Measurements from ENCODE around the gene ZSCAN30.

ZSCAN30 gene

GRCh38 chr18:35267809-35268208, 22.2 kb downstream of the ZSCAN30 start:
- no peak for TF ChIP-seq CTCF (IDR thresholded peaks at IDR 0.05; ENCODE audit: control insufficient read depth, extremely low read depth, insufficient read depth)
- no peak for DNase-seq (ENCODE audit: low read depth)
- H3K4me3 ChIP-seq (ENCODE audit: low read depth, low read length), result no peak overlapping the region

GRCh38 chr18:35267161-35267651, 22.8 kb downstream of the ZSCAN30 start:
- DNase-seq (ENCODE audit: low read depth), result no peak
- no peak overlapping the region for H3K4me3 ChIP-seq (ENCODE audit: low read depth, low read length)

GRCh38 chr18:35264409-35264808, 25.6 kb downstream of the ZSCAN30 start:
- no peak for TF ChIP-seq CTCF (IDR thresholded peaks at IDR 0.05; ENCODE audit: control insufficient read depth, extremely low read depth, insufficient read depth)
- no peak overlapping the region for H3K4me3 ChIP-seq (ENCODE audit: low read depth, low read length)
- no peak for DNase-seq (ENCODE audit: low read depth)

More at GRCh38 chr18:35267161-35267651, 22.8 kb downstream of the ZSCAN30 start:
- TF ChIP-seq CTCF (IDR thresholded peaks at IDR 0.05; ENCODE audit: control insufficient read depth, extremely low read depth, insufficient read depth), result no peak

GRCh38 chr18:35256947-35257346, 33.1 kb downstream of the ZSCAN30 start:
- no peak overlapping the region for H3K4me3 ChIP-seq (ENCODE audit: low read depth, low read length)
- TF ChIP-seq CTCF (IDR thresholded peaks at IDR 0.05; ENCODE audit: control insufficient read depth, extremely low read depth, insufficient read depth), result no peak
- no peak for DNase-seq (ENCODE audit: low read depth)

- TF ChIP-seq CTCF (IDR thresholded peaks at IDR 0.05; ENCODE audit: control insufficient read depth, extremely low read depth, insufficient read depth), result no peak
- no peak for DNase-seq (ENCODE audit: low read depth)
- H3K4me3 ChIP-seq (ENCODE audit: low read depth, low read length), result no peak overlapping the region
Observed at GRCh38 chr18:35253655-35254287, 36.3 kb downstream of the ZSCAN30 start.

GRCh38 chr18:35252466-35252865, 37.6 kb downstream of the ZSCAN30 start:
- DNase-seq (ENCODE audit: low read depth), result no peak
- H3K4me3 ChIP-seq (ENCODE audit: low read depth, low read length), result no peak overlapping the region
- TF ChIP-seq CTCF (IDR thresholded peaks at IDR 0.05; ENCODE audit: control insufficient read depth, extremely low read depth, insufficient read depth), result no peak

GRCh38 chr18:35248429-35248828, 41.6 kb downstream of the ZSCAN30 start:
- H3K4me3 ChIP-seq (ENCODE audit: low read depth, low read length), result no peak overlapping the region
- no peak for TF ChIP-seq CTCF (IDR thresholded peaks at IDR 0.05; ENCODE audit: control insufficient read depth, extremely low read depth, insufficient read depth)
- DNase-seq (ENCODE audit: low read depth), result no peak
